ENCODE results near the gene ATAD5.
A peak's percentile ranks its signal among the peaks of the same experiment; 100 is the strongest.
"Not testable (repeated sequence)": the region's sequence is repeated elsewhere in the genome, so short reads cannot be mapped to it uniquely, and the experiment has no call there.

Gene ATAD5, protein sequence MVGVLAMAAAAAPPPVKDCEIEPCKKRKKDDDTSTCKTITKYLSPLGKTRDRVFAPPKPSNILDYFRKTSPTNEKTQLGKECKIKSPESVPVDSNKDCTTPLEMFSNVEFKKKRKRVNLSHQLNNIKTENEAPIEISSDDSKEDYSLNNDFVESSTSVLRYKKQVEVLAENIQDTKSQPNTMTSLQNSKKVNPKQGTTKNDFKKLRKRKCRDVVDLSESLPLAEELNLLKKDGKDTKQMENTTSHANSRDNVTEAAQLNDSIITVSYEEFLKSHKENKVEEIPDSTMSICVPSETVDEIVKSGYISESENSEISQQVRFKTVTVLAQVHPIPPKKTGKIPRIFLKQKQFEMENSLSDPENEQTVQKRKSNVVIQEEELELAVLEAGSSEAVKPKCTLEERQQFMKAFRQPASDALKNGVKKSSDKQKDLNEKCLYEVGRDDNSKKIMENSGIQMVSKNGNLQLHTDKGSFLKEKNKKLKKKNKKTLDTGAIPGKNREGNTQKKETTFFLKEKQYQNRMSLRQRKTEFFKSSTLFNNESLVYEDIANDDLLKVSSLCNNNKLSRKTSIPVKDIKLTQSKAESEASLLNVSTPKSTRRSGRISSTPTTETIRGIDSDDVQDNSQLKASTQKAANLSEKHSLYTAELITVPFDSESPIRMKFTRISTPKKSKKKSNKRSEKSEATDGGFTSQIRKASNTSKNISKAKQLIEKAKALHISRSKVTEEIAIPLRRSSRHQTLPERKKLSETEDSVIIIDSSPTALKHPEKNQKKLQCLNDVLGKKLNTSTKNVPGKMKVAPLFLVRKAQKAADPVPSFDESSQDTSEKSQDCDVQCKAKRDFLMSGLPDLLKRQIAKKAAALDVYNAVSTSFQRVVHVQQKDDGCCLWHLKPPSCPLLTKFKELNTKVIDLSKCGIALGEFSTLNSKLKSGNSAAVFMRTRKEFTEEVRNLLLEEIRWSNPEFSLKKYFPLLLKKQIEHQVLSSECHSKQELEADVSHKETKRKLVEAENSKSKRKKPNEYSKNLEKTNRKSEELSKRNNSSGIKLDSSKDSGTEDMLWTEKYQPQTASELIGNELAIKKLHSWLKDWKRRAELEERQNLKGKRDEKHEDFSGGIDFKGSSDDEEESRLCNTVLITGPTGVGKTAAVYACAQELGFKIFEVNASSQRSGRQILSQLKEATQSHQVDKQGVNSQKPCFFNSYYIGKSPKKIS (N-terminal part only)

DNA sequence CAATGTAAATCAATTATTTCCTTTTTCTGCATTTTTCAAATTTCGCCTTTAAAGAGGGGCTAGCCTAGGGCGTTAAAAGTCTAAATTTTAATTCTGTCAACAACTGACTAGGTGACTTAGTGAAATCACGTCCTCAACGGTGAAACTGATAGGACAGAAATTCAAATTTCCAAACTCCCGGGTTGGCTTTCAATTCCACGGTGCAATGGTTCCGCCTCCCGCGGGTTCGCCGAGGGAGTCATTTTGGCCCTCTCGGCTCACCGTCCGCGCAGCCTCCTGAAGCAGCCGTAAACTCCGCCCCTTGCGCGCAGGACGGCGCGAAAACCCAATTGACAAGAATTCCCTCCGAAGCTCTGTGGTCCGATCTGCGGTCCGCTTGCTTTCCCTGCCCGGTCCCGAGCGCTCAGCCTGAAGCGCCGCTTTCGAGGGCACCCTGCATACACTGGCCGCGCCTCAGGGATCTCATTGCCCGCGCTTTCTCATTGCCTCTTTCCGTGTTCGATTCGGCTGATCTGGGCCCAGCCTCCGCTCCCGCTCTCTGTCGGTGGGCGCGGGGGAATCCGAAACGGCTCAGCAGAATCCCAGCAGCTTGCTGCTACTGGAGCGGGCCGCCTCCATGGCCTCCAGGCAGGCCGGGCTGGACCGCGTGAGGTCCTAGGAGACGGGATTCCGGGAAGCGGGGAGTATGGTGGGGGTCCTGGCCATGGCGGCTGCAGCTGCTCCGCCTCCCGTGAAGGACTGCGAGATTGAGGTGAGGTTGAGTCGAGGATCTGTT is at the start of gene ATAD5:
Gene ATAD5, plus strand, starts transcription at position 304 of the 775 bp plus-strand sequence. Its CDS starts 382 bp downstream, at position 686.
- DNase-seq, result peak; percentile 90 to 96

DNA sequence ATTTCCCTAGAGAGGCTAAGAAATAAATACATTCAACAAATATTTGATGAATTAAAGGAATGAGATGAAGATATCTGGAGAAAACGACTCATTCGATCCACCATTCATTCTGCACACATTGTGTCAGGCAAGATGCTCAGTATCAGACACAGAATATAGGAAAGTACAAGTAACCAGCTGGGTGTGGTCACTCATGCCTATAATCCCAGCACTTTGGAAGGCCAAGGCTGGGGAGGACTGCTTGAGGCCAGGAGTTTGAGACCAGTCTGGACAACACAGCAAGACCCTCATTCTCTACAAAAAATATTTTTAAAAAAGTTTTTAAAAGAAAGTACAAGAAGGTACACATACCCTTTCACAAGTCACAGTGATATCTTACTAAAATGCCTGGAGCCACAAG is 49.6 kb upstream of the ATAD5 start:
- no peak for DNase-seq

DNA sequence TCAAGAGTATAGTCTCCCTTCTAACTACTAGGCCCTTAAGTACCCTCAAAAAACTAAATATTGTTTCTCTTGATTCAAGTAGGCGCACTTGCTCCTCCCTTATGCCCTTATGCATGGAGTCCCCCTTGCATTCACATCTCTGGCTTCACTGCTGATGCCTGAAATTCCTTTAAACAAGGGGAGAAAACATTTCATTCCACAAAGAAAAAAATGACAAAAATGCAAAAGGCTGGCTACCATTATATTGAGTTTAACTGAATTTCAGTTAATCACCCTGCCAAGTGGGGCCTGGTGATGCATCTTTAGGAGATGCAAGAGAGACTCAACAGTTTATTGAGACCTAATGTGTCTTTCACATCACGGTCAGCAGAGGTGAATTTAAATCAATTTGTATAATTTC is 42.8 kb upstream of the ATAD5 start:
- DNase-seq, result no peak

DNA sequence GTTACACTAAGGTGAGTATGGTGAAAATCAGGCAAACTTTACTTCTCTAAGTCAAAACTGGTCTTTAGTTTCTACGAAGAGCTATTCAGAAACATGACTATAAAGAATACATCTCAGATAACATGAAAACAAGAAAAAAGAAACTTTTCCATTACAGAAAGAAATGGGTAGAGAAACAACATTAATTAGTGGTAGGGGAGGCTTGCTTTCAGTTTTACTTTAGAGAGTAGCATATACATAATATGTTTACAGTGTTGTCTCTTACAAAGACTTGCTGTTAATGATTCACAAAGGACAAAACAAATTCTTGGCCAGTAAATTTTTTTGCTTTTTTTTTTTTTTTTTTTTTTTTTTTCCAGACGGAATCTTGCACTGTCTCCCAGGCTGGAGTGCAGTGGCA is 41.5 kb upstream of the ATAD5 start:
- DNase-seq, result no peak

DNA sequence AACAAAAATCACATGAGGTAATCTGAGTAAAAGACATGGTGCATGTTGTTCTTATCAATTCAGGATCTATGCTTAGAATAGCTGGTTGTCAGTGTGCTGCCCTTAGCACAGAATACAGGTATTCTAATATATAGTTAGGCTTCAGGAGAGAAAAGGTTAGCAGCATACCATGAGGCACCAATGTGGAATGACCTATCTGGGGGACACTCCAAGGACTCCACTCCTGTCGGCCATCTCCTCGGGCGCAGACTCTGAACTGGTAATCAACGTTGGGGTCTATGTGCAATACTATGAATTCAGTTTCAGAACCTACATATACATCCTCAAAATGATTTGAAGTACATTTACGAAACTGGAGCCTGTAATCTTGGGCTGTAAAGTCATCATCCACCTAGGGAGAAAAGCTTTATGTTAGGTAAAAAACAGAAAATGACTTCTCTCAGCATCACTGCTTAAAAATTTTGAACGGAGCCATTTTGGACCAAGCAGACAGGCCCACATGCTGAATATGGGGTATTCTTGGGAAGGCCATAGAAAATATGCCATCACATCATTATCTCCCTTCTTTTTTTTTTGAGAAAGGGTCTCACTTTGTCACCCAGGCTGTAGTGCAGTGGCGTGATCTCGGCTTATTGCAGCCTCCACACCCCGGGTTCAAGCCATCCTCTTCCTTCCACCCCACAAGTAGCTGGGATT is 38.3 kb upstream of the ATAD5 start:
- no peak for DNase-seq

DNA sequence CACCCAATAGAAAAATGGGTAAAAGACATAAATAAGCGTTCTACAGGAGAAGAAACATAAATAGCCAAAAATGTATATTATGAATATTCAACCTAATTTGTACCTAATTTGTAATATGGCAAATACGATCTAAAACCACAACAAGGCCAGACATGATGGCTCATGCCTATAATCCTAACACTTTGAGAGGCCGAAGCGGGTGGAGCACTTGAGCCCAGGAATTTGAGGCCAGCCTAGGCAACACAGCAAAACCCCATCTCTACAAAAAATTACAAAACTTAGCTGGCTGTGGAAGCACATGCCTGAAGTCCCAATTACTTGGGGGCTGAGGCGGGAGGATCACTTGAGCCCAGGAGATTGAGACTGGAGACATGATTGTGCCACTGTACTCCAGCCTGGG is 37.4 kb upstream of the ATAD5 start:
- DNase-seq, result no peak

DNA sequence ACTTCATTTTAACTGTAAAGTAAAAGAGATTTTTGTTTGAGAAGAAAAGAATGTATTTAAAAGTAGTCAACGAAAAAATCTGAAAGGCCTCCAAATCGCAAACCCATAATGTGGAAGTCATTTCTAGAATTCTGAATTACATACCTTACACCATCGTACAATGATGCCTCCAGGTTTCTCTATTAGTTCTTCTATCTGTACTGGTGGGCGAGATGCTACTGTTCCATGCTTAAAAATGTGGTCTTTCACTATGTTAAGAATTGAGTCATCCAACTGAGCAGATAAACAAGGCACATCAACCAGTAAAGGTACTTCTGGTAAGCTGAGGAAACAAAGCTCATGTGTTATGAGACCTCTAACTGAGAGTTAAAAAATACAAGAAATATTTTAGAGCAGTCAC is 35.8 kb upstream of the ATAD5 start:
- DNase-seq, result no peak

DNA sequence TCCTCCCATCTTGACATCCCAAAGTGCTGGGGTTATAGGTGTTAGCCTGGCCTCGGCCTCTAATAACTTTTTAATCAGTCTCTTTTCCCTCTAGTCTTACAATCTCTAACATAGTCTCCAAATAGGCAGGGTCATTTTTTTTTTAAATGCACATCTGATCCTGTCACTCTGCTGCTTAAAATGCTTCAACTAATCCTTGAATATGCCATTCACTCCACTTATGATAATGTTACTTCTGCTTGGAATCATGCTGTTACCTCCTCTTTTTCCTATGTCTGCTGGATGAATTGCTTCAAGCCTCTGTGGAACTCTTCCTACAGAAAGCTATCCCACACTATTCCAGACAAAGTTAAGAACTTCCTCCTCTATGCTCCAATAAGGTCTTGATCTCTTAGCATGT is 30.1 kb upstream of the ATAD5 start:
- DNase-seq, result no peak

DNA sequence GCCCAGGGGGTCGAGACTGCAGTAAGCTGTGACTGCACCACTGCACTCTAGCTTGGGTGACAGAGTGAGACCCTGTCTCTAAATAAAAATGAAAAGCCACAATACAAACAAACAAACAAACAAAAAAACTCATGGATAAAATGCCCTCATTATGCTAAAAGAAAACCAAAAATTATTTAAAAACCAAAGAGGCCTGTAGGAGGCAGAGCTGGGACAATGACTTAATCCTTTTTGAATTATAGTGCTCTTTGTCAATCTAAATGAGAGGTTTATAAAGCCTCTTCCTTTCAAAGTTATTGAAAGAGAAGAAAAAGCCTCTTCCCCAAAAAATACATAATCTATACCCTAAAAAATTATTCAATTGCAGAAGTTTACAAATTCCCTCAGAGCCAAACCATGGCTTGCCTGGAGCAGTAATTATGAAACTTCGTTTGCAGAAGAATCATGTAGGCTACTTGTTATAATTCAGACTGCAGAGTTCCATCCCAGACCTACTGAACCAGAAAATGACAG is 25.8 kb upstream of the ATAD5 start:
- no peak for DNase-seq

DNA sequence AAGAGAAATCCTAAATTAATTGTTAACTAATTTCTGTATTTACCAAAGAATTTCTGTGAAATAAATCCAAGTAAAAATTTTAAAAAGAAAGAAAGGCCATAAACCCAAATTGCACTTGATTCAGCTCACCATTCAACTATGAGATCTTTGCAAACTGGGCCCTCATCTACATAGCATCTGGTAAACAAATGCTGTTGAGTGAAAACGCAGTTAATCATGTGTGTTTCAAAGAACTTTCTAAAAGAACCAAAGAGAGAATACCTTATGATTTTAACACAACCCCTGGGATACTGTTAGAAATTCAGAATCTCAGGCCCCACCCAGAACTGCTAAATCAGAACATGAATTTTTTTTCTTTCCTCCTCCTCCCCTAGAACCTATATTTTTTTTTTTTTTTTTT is 23.9 kb upstream of the ATAD5 start:
- no peak for DNase-seq

DNA sequence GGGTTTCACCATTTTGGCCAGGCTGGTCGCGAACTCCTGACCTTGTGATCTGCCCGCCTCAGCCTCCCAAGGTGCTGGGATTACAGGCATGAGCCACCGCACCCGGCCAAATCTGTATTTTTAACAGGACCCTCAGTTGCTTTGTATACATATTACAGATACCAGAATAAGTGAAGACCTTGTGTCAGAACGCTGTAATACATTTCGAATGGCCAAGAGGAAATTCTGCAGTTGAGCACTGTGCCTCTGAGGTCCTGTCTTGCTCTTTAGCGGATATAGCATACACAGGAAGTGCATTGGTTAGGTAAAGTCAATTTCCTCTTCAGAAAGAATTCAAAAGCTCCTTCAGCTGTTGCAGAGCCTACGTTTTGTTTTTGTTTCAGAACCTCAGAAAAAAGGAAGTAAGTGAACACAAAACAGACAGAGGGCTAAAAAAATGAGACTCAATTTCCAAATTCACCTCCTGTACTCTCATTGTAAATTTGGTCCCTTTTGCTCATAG is 22.9 kb upstream of the ATAD5 start:
- DNase-seq, result no peak

DNA sequence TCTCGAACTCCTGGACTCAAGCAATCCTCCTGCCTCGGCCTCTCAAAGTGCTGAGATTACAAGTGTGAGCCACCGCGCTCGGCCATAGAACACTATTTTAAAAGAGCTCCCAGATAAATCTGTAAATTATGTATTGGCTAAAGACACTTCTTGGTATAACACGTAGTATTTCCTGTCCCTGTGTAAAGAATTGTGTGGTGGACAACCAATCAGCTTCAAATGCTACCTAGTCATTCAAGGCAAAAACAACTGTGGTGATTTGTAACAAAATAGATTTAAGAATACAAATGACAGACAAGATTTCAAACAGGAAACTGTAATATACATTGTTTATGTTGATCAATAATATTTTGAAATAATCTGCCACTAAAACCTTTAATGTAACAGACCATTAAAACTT is 21.9 kb upstream of the ATAD5 start:
- DNase-seq, result no peak

DNA sequence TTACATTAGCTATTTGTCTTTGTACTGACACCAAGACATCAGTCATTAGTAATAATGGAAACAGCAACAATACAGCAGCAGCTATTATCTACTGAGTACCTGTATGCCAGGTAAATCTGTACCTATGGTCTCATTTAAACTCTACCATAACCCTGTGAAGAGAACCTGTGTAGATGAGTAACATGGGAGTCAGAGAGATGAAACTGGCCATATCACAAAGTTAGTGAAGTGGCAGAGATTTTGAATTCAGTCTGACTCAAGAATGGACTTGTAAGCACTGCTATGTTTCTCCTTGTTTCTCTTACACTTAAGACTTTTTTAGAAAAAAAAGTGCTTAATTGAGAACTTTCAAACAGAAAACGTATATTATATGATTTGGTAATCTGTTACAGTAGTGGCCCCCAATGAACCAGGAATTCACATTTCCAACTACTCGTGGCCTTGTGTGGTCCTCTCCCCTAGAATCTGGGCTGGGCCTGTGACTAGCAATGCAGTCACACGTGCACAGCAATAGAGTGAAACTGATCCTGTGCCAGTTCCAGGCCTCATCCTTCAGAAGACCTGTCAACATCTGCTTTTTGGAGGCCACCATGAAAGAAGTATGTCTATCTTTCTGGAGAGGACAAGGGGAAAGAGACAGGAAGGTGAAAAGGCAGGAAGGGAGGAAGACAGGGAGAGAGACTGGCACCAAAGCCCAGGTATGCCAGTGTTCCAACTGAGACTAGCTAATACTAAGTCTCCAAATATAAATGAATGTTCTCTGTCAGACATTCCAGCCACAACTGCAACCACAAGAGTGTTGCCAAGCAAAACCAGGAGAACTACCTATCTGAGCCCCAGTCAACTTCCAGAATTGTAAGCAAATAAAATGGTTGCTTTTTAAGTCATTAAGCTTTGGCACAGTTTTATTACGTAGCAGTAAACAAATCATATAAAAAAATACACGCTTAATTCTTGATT is 19.3 kb upstream of the ATAD5 start:
- no peak for DNase-seq

DNA sequence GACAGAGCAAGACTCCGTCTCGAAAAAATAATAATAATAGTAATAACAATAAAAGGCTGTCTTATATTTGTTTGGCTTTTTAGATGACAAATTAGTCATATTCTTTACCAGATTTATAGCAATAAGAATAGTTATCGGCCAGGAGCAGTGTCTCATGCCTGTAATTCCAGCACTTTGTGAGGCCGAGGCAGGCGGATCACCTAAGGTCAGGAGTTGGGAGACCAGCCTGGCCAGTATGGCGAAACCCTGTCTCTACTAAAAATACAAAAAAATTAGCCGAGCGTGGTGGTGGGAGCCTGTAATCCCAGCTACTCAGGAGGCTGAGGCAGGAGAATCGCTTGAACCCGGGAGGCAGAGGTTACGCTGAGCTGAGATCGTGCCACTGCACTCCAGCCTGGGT is 17.5 kb upstream of the ATAD5 start:
- not testable (repeated sequence) for DNase-seq

DNA sequence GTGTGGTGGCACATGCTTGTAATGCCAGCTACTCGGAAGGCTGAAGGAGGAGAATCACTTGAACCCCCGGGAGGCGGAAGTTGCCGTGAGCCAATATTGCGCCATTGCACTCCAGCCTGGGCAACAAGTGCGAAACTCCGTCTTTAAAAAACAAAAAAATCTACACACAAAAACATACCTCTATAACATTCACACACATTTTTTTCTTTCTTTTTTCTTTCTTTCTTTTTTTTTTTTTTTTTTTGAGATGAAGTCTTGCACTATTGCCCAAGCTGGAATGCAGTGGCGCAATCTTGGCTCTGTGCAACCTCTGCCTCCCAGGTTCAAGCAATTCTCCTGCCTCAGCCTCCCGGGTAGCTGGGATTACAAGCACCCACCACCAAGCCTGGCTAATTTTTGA is 16.9 kb upstream of the ATAD5 start:
- DNase-seq, result not testable (repeated sequence)

DNA sequence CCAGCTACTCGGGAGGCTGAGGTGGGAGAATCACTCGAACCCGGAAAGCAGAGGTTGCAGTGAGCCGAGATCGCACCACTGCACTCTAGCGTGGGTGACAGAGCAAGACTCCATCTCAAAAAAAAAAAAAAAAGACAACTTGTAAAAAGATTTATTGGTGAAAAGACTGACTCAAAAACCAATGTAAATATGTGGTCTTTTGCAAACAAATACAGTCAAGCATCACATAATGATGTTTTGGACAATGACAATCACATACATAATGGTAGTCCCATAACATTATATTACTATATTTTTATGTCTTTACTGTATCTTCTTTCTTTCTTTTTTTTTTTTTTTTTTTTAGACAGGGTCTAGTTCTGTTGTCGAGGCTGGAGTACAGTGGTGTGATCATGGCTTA is 15.6 kb upstream of the ATAD5 start:
- DNase-seq, result no peak

DNA sequence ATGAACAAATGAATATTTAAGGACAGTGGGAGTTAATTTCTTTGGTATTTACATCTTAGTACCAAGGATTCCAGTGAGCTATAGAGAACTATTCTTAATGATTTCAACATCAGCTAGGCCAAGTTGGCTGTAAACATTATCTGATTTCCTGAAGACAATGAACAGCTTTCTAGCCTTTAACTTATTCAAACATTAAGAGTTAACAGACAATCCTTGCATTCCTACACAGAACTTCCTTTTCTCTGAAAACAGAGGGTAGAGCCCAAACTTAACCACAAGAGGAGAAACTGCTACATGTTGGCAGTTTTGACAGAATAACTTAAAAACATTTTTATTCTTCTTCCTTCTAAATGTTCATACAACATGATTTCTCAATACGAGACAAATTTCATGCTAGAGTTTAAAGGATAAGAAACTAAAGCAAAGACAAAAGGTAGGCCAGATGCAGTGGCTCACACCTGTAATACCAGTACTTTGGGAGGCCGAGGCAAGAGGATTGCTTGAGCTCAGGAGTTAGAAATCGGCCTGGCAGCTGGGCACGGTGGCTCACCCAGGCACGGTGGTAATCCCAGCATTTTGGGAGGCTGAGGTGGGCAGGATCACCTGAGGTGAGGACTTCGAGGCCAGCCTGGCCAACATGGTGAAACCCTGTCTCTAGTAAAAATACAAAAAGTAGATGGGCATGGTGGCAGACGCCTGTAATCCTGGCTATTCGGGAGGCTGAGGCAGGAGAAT is 11.6 kb upstream of the ATAD5 start:
- no peak for DNase-seq

DNA sequence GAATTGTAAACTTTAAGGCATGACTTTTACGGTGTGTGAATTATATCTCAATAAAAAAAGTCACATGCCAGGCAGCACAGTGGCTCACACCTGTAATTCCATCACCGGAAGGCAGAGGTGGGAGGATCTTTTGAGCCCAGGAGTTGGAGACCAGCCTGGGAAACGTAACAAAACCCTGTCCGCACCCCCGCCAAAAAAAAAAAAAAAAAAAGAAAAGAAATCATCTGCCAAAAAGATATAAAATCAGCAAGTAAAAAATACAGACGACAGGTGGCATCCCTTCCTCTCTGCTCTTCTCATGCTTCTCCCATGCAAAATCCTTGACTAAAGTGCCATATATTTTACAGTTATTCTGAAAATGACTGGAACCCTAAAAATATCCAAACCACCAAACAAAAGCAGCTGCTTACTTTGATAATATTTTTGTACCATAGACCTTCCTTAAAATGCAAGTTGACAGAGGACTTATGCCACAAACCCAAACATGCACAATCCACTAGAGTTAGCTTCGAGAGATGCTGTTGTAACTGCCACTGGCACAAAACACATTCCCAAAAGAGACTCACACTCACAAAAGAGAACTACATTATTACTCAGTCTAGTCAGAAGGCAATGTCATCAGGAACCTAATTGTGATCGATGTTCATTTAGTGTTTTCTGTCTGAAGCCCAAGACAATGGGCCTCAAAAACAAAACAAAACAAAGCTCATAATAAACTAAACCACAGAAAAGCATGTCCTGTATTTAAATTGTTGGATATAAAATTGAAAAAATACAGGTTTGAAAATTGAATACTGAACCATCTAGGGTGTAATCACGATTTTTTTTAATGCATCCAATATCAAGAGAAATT is 9.7 kb upstream of the ATAD5 start:
- DNase-seq, result no peak

DNA sequence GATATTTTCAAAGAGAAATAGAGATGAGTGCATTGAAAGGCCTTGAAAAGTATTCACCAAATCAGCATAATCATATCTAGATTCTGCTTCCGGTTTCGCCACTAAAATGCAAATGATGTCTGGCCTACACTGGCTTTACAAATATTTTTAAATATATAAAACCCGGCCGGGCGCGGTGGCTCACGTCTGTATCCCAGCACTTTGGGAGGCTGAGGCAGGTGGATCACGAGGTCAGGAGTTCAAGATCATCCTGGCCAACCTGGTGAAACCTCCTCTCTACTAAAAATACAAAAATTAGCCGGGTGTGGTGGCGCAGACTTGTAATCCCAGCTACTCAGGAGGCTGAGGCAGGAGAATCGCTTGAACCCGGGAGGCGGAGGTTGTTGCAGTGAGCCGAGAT is 8.8 kb upstream of the ATAD5 start:
- DNase-seq, result not testable (repeated sequence)
